AG04450 (cell line): ENCODE results near the gene FAHD2A. TPM values are rescaled to one million over a fixed set of nuclear protein-coding genes. Genes with fewer than 3 reads are reported as not detected.
"Not testable (repeated sequence)": the region's sequence is repeated elsewhere in the genome, so short reads cannot be mapped to it uniquely, and the experiment has no call there.

Source experiments
- CTCF ChIA-PET: fragments of 300-600, 350-600 bp; formaldehyde crosslinking; extraction: SDS; loops from one replicate; lab custom pipeline; 2022; ENCODE audit warnings: antibody characterized with exemption, inconsistent platforms; lab: Charles Lee
- POLR2A ChIA-PET: fragments of 350-600 bp; formaldehyde crosslinking; extraction: SDS; loops from one replicate; lab custom pipeline; 2021; ENCODE audit warnings: antibody characterized with exemption, inconsistent platforms; lab: Yijun Ruan, JAX
- DNase-seq: peaks from one replicate; pipeline ENCODE4 v3.0.0-alpha.2; 2011; ENCODE audit warnings: low read depth, low spot score
- H3K27ac ChIP-seq: one replicate; pipeline ENCODE4 v1.5.1; 2012; ENCODE audit warnings: low read depth, low read length, control low read depth
- H3K27me3 ChIP-seq: one replicate; pipeline ENCODE4 v1.6.0; 2012; ENCODE audit warnings: low read length; ENCODE audit not compliant: control insufficient read depth, insufficient read depth
- H3K4me3 ChIP-seq: 2 replicates; pipeline ENCODE4 v1.5.1; 2011; ENCODE audit warnings: mild to moderate bottlenecking, low read depth, low read length, control low read depth
- H3K9me3 ChIP-seq: 2 replicates; pipeline ENCODE4 v1.5.1; 2012; ENCODE audit warnings: low read length; ENCODE audit not compliant: control insufficient read depth, insufficient read depth
- CTCF ChIP-seq: IDR thresholded peaks from 2 replicates; pipeline ENCODE4 v1.5.1; 2011; ENCODE audit warnings: low read depth, low read length, control low read depth, inconsistent platforms
- polyA plus RNA-seq: library from polyadenylated mRNA; depleted of rRNA; stranded (reverse); fragments of >200 nt; gene quantifications from 2 replicates; pipeline ENCODE4 v1.2.3, GENCODE V29; 2011

The FAHD2A gene
- polyA plus RNA-seq, 1 experiment = 24.9 TPM

GRCh38 chr2:95393901-95394300 is 8.6 kb upstream of the FAHD2A start:
- H3K4me3 ChIP-seq = no peak overlapping the region
- H3K9me3 ChIP-seq = no peaks in the 10 kb centered on the region; the same call in 1 of the 2 replicates
- TF ChIP-seq CTCF = no peak
- H3K27ac ChIP-seq = no peak overlapping the region
- CTCF ChIA-PET = interaction anchor here (0.6 kb wide), 2 partner anchors 9 to 349 kb away, joined by 3 to 4 read pairs; partner anchors contain the start of gene FAHD2A
- POLR2A ChIA-PET = no interaction called here
- H3K27me3 ChIP-seq = peaks cover 3% of the 10 kb centered on the region
- no peak for DNase-seq

GRCh38 chr2:95399061-95399460 is 3.4 kb upstream of the FAHD2A start:
- Histone ChIP-seq H3K27me3 (peaks cover 3% of the 10 kb centered on the region), H3K4me3 (no peak overlapping the region), H3K27ac (no peak overlapping the region), H3K9me3 (peaks cover 3% of the 10 kb centered on the region; the same call in 1 of the 2 replicates)
- no peak for DNase-seq
- ChIA-PET POLR2A (no interaction called here), CTCF (interaction anchor here (2.1 kb wide), 1 partner anchor 10 kb away, joined by 10 read pairs; no protein-coding TSS in a partner anchor)
- no peak for TF ChIP-seq CTCF

GRCh38 chr2:95401480-95401879 is 1.0 kb upstream of the FAHD2A start:
- POLR2A ChIA-PET = no interaction called here
- Histone ChIP-seq H3K27ac (no peak overlapping the region), H3K9me3 (peaks cover 3% of the 10 kb centered on the region; the same call in 1 of the 2 replicates), H3K4me3 (peak overlapping the region; percentile 97), H3K27me3 (peaks cover 3% of the 10 kb centered on the region)
- TF ChIP-seq CTCF = no peak
- DNase-seq = no peak
- CTCF ChIA-PET = interaction anchor here (0.9 to 4.1 kb wide), 3 partner anchors 13 to 327 kb away, joined by 4 to 45 read pairs (median 11); no protein-coding TSS in a partner anchor

GRCh38 chr2:95402004-95402369 is 521 bp upstream of the FAHD2A start:
- H3K27ac ChIP-seq, H3K27me3 ChIP-seq, DNase-seq, POLR2A ChIA-PET, H3K9me3 ChIP-seq: not testable (repeated sequence)
- CTCF ChIA-PET = interaction anchor here (0.9 to 4.1 kb wide), 3 partner anchors 14 to 326 kb away, joined by 4 to 45 read pairs (median 11); no protein-coding TSS in a partner anchor
- H3K4me3 ChIP-seq = peak overlapping the region; percentile 97

- DNase-seq, POLR2A ChIA-PET, H3K9me3 ChIP-seq, H3K27me3 ChIP-seq: not testable (repeated sequence)
- H3K4me3 ChIP-seq = peak overlapping the region; percentile 97
- peak overlapping the region; percentile 65 for H3K27ac ChIP-seq
- CTCF ChIA-PET = interaction anchor here (1.0 to 4.1 kb wide), 8 partner anchors 9 to 326 kb away, joined by 3 to 45 read pairs (median 5); no protein-coding TSS in a partner anchor
- peak; percentile 51 for TF ChIP-seq CTCF
Measured at GRCh38 chr2:95403204-95403721, 755 bp downstream of the FAHD2A start.

- CTCF ChIA-PET = interaction anchor here (1.0 to 4.1 kb wide), 7 partner anchors 10 to 325 kb away, joined by 3 to 45 read pairs (median 5); no protein-coding TSS in a partner anchor
- POLR2A ChIA-PET = not testable (repeated sequence)
Measured at GRCh38 chr2:95403824-95404223, 1.3 kb downstream of the FAHD2A start.

GRCh38 chr2:95404676-95405075 is 2.2 kb downstream of the FAHD2A start:
- POLR2A ChIA-PET, H3K27me3 ChIP-seq, DNase-seq, H3K9me3 ChIP-seq, H3K27ac ChIP-seq, H3K4me3 ChIP-seq: not testable (repeated sequence)
- CTCF ChIA-PET = interaction anchor here (4.1 kb wide), 1 partner anchor 16 kb away, joined by 45 read pairs; no protein-coding TSS in a partner anchor

More at GRCh38 chr2:95403824-95404223, 1.3 kb downstream of the FAHD2A start:
- not testable (repeated sequence) for DNase-seq, H3K4me3 ChIP-seq, H3K27ac ChIP-seq, H3K27me3 ChIP-seq, H3K9me3 ChIP-seq

- H3K27ac ChIP-seq, H3K9me3 ChIP-seq, DNase-seq, H3K27me3 ChIP-seq, POLR2A ChIA-PET, H3K4me3 ChIP-seq: not testable (repeated sequence)
- CTCF ChIA-PET = interaction anchor here (0.8 kb wide), 1 partner anchor 318 kb away, joined by 7 read pairs; no protein-coding TSS in a partner anchor
Measured at GRCh38 chr2:95411239-95411638, 8.7 kb downstream of the FAHD2A start.
